MM.1S (cell line): ENCODE data around the gene STK10.

Experiments used
- EZH2phosphoT487 ChIP-seq: fragments of 300-600 bp; sonication (generic); IDR thresholded peaks from 2 replicates; pipeline ENCODE4 v1.6.1; 2018; ENCODE audit warnings: antibody characterized with exemption, low read length
- TF ChIP-seq, protein P1 (sequence below): fragments of 300-600 bp; sonication (generic); IDR thresholded peaks from 2 replicates; pipeline ENCODE4 v1.5.1; 2016; ENCODE audit warnings: antibody characterized with exemption, low read length, mixed read lengths

DNA sequence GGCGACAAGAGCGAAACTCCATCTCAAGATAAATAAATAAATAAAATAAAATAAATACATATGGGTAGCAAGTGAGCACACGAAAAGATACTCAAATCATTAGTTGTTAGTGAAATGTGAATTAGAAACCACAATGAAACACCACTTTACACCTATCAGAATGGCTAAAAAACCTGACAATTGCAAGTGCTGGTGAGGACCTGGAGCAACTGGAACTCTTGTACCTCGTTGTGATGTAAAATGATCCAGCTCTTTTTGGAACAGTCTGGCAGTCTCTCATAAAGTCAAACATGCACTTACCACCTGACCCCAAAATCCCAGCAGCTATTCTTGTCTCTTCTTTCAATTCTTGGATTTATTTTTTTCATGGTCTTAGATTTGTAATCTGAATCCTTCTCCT lies 112.4 kb downstream of the STK10 start:
- TF ChIP-seq, protein P1, sequence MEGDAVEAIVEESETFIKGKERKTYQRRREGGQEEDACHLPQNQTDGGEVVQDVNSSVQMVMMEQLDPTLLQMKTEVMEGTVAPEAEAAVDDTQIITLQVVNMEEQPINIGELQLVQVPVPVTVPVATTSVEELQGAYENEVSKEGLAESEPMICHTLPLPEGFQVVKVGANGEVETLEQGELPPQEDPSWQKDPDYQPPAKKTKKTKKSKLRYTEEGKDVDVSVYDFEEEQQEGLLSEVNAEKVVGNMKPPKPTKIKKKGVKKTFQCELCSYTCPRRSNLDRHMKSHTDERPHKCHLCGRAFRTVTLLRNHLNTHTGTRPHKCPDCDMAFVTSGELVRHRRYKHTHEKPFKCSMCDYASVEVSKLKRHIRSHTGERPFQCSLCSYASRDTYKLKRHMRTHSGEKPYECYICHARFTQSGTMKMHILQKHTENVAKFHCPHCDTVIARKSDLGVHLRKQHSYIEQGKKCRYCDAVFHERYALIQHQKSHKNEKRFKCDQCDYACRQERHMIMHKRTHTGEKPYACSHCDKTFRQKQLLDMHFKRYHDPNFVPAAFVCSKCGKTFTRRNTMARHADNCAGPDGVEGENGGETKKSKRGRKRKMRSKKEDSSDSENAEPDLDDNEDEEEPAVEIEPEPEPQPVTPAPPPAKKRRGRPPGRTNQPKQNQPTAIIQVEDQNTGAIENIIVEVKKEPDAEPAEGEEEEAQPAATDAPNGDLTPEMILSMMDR = no peak
- no peak for TF ChIP-seq EZH2phosphoT487
